Measurements from ENCODE around the gene PRRT3.

PRRT3 gene

DNA sequence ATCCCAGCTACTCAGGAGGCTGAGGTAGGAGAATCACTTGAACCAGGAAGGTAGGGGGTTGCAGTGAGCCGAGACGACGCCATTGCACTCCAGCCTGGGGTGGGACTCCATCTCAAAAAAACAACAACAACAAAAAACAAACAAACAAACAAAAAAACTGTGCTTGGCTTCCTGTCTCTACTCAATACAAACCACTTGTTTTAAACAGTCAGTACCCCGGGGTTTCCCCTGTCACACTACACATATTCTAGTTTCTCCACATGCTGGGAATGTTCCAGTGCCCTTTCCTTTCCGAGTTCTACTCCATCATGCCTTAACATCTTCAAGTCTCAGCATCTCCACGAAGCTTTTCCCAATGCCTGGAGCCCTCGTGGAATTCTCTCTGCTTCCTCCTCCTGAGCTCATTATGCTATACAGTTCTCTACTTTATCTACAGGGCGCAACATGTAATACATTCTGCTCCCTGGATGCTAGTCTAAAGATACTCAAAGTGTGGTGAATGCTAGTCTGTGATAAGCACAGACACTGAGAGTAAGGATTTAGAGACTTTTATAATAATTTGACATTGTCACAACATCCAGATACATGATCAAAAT lies 26.6 kb upstream of the PRRT3 start:
- DNase-seq (ENCODE audit: low read depth): no peak
- no peak overlapping the region for H3K4me3 ChIP-seq (ENCODE audit: low read depth, low read length)
- TF ChIP-seq MYC (IDR thresholded peaks at IDR 0.05; ENCODE audit: low read depth, low read length): no peak
- TF ChIP-seq, protein P1, sequence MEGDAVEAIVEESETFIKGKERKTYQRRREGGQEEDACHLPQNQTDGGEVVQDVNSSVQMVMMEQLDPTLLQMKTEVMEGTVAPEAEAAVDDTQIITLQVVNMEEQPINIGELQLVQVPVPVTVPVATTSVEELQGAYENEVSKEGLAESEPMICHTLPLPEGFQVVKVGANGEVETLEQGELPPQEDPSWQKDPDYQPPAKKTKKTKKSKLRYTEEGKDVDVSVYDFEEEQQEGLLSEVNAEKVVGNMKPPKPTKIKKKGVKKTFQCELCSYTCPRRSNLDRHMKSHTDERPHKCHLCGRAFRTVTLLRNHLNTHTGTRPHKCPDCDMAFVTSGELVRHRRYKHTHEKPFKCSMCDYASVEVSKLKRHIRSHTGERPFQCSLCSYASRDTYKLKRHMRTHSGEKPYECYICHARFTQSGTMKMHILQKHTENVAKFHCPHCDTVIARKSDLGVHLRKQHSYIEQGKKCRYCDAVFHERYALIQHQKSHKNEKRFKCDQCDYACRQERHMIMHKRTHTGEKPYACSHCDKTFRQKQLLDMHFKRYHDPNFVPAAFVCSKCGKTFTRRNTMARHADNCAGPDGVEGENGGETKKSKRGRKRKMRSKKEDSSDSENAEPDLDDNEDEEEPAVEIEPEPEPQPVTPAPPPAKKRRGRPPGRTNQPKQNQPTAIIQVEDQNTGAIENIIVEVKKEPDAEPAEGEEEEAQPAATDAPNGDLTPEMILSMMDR (IDR thresholded peaks at IDR 0.05; ENCODE audit: low read depth, low read length): no peak
- TF ChIP-seq, protein P2, sequence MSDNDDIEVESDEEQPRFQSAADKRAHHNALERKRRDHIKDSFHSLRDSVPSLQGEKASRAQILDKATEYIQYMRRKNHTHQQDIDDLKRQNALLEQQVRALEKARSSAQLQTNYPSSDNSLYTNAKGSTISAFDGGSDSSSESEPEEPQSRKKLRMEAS (IDR thresholded peaks at IDR 0.05; ENCODE audit: low read depth, low read length): no peak
- TF ChIP-seq POLR2A (IDR thresholded peaks at IDR 0.05; ENCODE audit: extremely low read depth, insufficient read length): no peak

DNA sequence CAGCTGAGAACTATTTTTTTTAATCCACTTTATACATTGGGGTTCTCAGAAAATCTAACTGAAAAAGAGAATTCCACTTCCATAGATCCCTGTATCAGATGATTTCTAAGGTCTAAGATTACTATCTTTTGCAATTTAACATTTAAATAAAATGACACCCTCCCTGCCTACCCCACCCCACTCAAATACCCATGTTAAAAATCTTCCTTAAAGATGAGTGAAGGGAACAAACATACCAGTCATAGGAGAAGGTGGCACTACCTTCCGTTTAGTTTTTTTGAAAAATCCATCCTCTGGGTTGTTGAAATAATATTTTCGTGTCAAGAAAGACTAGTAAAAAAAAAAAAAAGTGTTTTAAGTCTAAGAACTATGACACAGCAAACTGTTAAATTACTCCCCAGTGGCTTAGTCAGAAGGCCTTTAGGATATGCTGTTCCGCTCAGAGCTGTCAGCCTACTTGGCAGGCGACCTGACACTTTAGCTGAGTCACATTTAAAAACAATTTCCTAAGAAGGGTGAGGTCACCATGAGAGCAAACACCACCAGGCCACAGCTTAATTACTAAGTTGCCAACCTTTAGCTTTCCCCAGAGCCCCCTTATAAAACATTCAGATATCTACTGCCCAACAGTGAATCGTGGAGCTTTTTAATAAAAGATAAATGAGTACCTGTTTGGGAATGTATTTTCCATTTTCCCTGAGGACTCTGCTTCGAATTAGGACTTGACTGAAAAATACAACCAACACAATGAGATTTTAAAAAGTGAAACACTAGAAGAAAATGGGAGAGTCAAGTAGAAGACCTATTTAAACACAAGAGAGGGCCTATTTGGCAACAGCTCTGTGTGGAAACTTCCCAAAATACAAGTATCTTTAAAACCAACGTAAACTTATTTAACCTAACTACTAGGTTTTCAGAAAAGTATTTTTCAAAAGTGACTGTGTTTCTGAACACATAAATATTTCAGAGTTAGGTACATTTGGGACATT lies 24.8 kb upstream of the PRRT3 start:
- TF ChIP-seq, protein P2 (IDR thresholded peaks at IDR 0.05; ENCODE audit: low read depth, low read length): peak; percentile 60; the same call in 1 of the 2 replicates
- TF ChIP-seq, protein P1 (IDR thresholded peaks at IDR 0.05; ENCODE audit: low read depth, low read length): no peak

DNA sequence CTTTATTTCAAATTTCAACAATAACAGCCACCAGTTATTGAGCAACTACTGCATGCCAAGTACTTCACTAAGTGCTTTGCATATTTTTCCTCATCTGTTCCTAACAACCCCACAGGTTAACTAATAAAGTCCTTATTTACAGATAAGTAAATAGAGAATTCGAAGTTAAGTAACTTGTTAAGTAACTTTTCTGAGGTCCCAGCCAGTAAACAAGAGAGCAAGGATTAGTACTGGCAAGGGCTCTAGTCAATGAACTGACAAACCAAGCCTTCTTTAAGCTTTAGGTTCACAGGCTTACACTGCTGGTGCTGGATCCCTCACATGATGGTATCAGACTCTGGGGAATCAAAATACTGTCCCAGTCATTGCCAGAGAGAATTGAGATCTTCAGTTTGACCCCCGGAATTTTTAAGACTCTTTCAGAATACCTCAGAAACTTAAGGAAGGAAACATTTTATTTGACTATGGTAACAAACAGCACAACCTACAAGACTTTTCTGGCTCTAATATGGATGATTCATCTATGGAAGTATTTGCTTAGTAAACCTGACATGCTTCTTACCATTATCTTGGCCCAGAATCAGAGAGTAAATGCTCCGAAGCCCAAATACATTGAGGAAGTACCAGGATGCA lies 17.9 kb upstream of the PRRT3 start:
- no peak overlapping the region for H3K4me3 ChIP-seq (ENCODE audit: low read depth, low read length)
- no peak for DNase-seq (ENCODE audit: low read depth)
- TF ChIP-seq POLR2A (IDR thresholded peaks at IDR 0.05; ENCODE audit: extremely low read depth, insufficient read length) (no peak), MYC (IDR thresholded peaks at IDR 0.05; ENCODE audit: low read depth, low read length) (no peak)
- TF ChIP-seq, protein P2 (IDR thresholded peaks at IDR 0.05; ENCODE audit: low read depth, low read length): no peak
- TF ChIP-seq, protein P1 (IDR thresholded peaks at IDR 0.05; ENCODE audit: low read depth, low read length): no peak

More for the DNA sequence above, 24.8 kb upstream of the PRRT3 start:
- DNase-seq (ENCODE audit: low read depth): peak; percentile 97
- H3K4me3 ChIP-seq (ENCODE audit: low read depth, low read length): peak overlapping the region; percentile 3

DNA sequence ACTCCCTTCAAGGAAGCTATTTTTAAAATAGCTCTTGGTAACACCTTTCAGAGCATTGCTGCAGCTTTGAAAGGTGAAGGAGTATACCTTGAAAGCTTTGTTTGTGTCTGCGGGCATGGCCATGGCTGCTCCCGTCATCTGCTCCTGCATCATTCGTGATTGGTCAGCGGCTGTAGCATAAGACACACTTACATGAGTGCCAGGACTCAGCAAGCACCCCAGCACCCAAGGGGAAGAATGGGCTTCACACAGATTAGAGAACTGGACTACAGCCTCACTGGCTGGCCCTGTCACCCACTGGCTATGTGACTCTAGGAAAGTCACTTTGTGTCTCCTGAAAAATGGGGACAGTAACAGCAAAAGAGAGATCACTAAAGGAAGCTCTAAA lies 17.4 kb upstream of the PRRT3 start:
- no peak overlapping the region for H3K4me3 ChIP-seq (ENCODE audit: low read depth, low read length)
- no peak for DNase-seq (ENCODE audit: low read depth)
- TF ChIP-seq, protein P1 (IDR thresholded peaks at IDR 0.05; ENCODE audit: low read depth, low read length): no peak
- TF ChIP-seq, protein P2 (IDR thresholded peaks at IDR 0.05; ENCODE audit: low read depth, low read length): no peak
- TF ChIP-seq POLR2A (IDR thresholded peaks at IDR 0.05; ENCODE audit: extremely low read depth, insufficient read length) (no peak), MYC (IDR thresholded peaks at IDR 0.05; ENCODE audit: low read depth, low read length) (no peak)

DNA sequence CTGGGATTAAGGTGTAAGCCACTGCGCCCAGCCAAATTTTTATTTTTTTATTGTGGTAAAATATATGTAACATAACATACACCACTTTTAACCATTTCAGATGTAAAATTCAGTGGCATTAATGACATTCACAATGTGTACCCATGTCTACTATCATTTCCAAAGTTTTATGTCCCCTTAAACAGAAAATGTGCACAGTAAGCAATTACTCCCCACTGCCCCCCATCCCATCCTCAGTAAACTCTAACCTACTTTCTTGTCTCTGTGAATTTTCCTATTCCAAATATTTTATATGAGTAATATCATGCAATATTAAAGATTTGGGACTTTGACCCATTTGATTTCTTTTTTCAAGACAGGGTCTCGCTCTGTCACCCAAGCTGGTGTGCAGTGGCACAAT lies 14.6 kb upstream of the PRRT3 start:
- no peak for DNase-seq (ENCODE audit: low read depth)
- TF ChIP-seq, protein P2 (IDR thresholded peaks at IDR 0.05; ENCODE audit: low read depth, low read length): no peak
- no peak for TF ChIP-seq MYC (IDR thresholded peaks at IDR 0.05; ENCODE audit: low read depth, low read length)
- TF ChIP-seq POLR2A (IDR thresholded peaks at IDR 0.05; ENCODE audit: extremely low read depth, insufficient read length): no peak
- TF ChIP-seq, protein P1 (IDR thresholded peaks at IDR 0.05; ENCODE audit: low read depth, low read length): no peak
- no peak overlapping the region for H3K4me3 ChIP-seq (ENCODE audit: low read depth, low read length)
